A549 (cell line): ENCODE data around the gene NBPF1. TPM values are rescaled to one million over a fixed set of nuclear protein-coding genes. Genes with fewer than 3 reads are reported as not detected.
A peak's percentile ranks its signal among the peaks of the same experiment; 100 is the strongest.
"Not testable (repeated sequence)": the region's sequence is repeated elsewhere in the genome, so short reads cannot be mapped to it uniquely, and the experiment has no call there.

Experiments used
- ATAC-seq, 2 experiments: fragments of 200-7000 bp in 1 of 2; fragments of >200 bp in 1 of 2; cut with Nextera tagmentation in 1 of 2; cut with Tn5 transposase in 1 of 2; 3 replicates each; pipeline versions ENCODE4 v1.8.0 to v1.9.1; 2018 to 2020; ENCODE audit warnings: mild to moderate bottlenecking in 1 of 2, moderate library complexity in 1 of 2
- CTCF ChIA-PET: fragments of 300-600 bp; sonication (Branson Sonifier 250); formaldehyde crosslinking; extraction: SDS; loops from one replicate; lab custom pipeline; 2021; ENCODE audit warnings: antibody characterized with exemption, inconsistent platforms; lab: Yijun Ruan, JAX
- POLR2A ChIA-PET: fragments of 350-600 bp; formaldehyde crosslinking; extraction: SDS; loops from one replicate; lab custom pipeline; 2021; ENCODE audit warnings: antibody characterized with exemption, inconsistent platforms; lab: Yijun Ruan, JAX
- DNase-seq, 2 experiments: peaks; one replicate each; pipeline versions ENCODE4 v3.0.0 to v3.0.0-alpha.2; 2011 to 2016; ENCODE audit warnings: low read depth in 1 of 2, low spot score in 1 of 2
- FAIRE-seq: peaks from 2 replicates; lab custom pipeline; 2011; peaks lifted over from hg19 to GRCh38; lab: Jason Lieb, UNC
- H3K27ac ChIP-seq, 2 experiments: fragments of >200 bp; sonication (Bioruptor Twin); formaldehyde crosslinking; 3 replicates each; pipeline ENCODE4 v1.5.1; 2016 to 2017
- H3K4me1 ChIP-seq: fragments of >200 bp; sonication (Bioruptor Twin); formaldehyde crosslinking; 3 replicates; pipeline ENCODE4 v1.6.1; 2016
- H3K4me2 ChIP-seq: fragments of >200 bp; sonication (Bioruptor Twin); formaldehyde crosslinking; 3 replicates; pipeline ENCODE4 v1.6.1; 2016
- H3K4me3 ChIP-seq: fragments of >200 bp; sonication (Bioruptor Twin); formaldehyde crosslinking; 3 replicates; pipeline ENCODE4 v1.5.1; 2016
- H3K9me3 ChIP-seq: fragments of >200 bp; sonication (Bioruptor Twin); formaldehyde crosslinking; 3 replicates; pipeline ENCODE4 v1.6.1; 2016
- BCL3 ChIP-seq: fragments of >200 bp; sonication (Bioruptor Twin); formaldehyde crosslinking; IDR thresholded peaks from 3 replicates; pipeline ENCODE4 v1.6.1; 2016
- FOSB ChIP-seq: fragments of 250-450 bp; sonication (Bioruptor Pico); IDR thresholded peaks from 2 replicates; pipeline ENCODE4 v1.5.0; 2020; ENCODE audit warnings: mild to moderate bottlenecking, moderate library complexity
- HEYL ChIP-seq: fragments of 250-450 bp; sonication (Bioruptor Pico); IDR thresholded peaks from 2 replicates; pipeline ENCODE4 v1.8.0; 2021; ENCODE audit warnings: mild to moderate bottlenecking, moderate library complexity
- JUN ChIP-seq, 2 experiments: fragments of >200 bp; sonication (Bioruptor Twin); formaldehyde crosslinking; IDR thresholded peaks; 2 replicates in 1 of 2; 3 replicates in 1 of 2; pipeline ENCODE4 v1.6.1; 2016 to 2017
- KDM1A ChIP-seq: fragments of 200-600 bp; sonication (generic); IDR thresholded peaks from 2 replicates; pipeline ENCODE4 v1.6.1; 2016; ENCODE audit warnings: low read depth, mild to moderate bottlenecking
- KDM5A ChIP-seq: fragments of 200-600 bp; sonication (generic); IDR thresholded peaks from 2 replicates; pipeline ENCODE4 v1.6.1; 2016; ENCODE audit warnings: antibody characterized with exemption, mild to moderate bottlenecking
- MAFK ChIP-seq: fragments of 450-650 bp; IDR thresholded peaks from 2 replicates; pipeline ENCODE4 v1.6.1; 2014; ENCODE audit not compliant: partially characterized antibody
- POLR2AphosphoS2 ChIP-seq: conservative IDR thresholded peaks from 2 replicates; pipeline ENCODE4 v1.6.1; 2012; ENCODE audit warnings: low read length, improper control_type of control experiment, inconsistent platforms
- SMC3 ChIP-seq: fragments of >200 bp; sonication (Bioruptor Twin); formaldehyde crosslinking; IDR thresholded peaks from 3 replicates; pipeline ENCODE4 v1.6.1; 2018; ENCODE audit warnings: inconsistent platforms
- TFCP2L1 ChIP-seq: fragments of 250-450 bp; sonication (Bioruptor Pico); IDR thresholded peaks from 2 replicates; pipeline ENCODE4 v1.5.0; 2021; ENCODE audit warnings: mild to moderate bottlenecking
- TP53 ChIP-seq: fragments of 250-450 bp; sonication (Bioruptor Pico); IDR thresholded peaks from 2 replicates; pipeline ENCODE4 v1.5.0; 2021; ENCODE audit warnings: mild to moderate bottlenecking, moderate library complexity
- USF2 ChIP-seq: fragments of 450-650 bp; IDR thresholded peaks from 2 replicates; pipeline ENCODE4 v1.6.1; 2014; ENCODE audit warnings: antibody characterized with exemption
- ZFP36 ChIP-seq: fragments of 450-650 bp; IDR thresholded peaks from 2 replicates; pipeline ENCODE4 v1.6.1; 2014; ENCODE audit warnings: borderline replicate concordance; ENCODE audit not compliant: partially characterized antibody
- WGBS: methylation state at CpG from one replicate; pipeline ENCODE4 v1.1.6; 2017; ENCODE audit errors: missing lambda C conversion rate; 5-methylcytosine and 5-hydroxymethylcytosine counted together
- polyA plus RNA-seq, 4 experiments: library from polyadenylated mRNA; depleted of rRNA in 3 of 4; stranded (reverse); fragments of >200 nt; fragmentation: RNase III in 1 of 4; extraction: RNeasy Plus Mini Kit Qiagen cat#74134 plus additional on column Dnase treatment in 1 of 4; gene quantifications; 2 replicates in 3 of 4; 3 replicates in 1 of 4; pipeline ENCODE4 v1.2.3, GENCODE V29; 2011 to 2017

NBPF1 gene
- polyA plus RNA-seq, 2 of the 4 experiments (the other 2 are of a cell fraction) = 23.9 to 36.8 TPM

- H3K4me1 ChIP-seq, H3K9me3 ChIP-seq, H3K4me3 ChIP-seq, H3K27ac ChIP-seq, H3K4me2 ChIP-seq, DNase-seq, POLR2A ChIA-PET, FAIRE-seq: not testable (repeated sequence)
- peak; percentile 10 to 24; a peak in 5 of 6 replicates for ATAC-seq
- CTCF ChIA-PET = interaction anchor here (0.6 to 1.0 kb wide), 3 partner anchors 17 to 58 kb away, joined by 3 to 7 read pairs (median 4); no protein-coding TSS in a partner anchor
- WGBS = 85% methylated on average over 6 of the region's 6 CpGs
Observed at GRCh38 chr1:16637941-16638778, 24.8 kb upstream of the NBPF1 start.

- H3K27ac ChIP-seq, H3K4me1 ChIP-seq, H3K4me2 ChIP-seq, DNase-seq, POLR2A ChIA-PET, H3K9me3 ChIP-seq, H3K4me3 ChIP-seq, ATAC-seq, FAIRE-seq: not testable (repeated sequence)
- CTCF ChIA-PET = interaction anchor here (4.9 kb wide), 1 partner anchor 15 kb away, joined by 39 read pairs; no protein-coding TSS in a partner anchor
- 87% methylated on average over 10 of the region's 10 CpGs for WGBS
Observed at GRCh38 chr1:16636551-16637195, 23.3 kb upstream of the NBPF1 start.

GRCh38 chr1:16635959-16636358, 22.6 kb upstream of the NBPF1 start:
- CTCF ChIA-PET = interaction anchor here (0.7 to 4.9 kb wide), 4 partner anchors 11 to 72 kb away, joined by 3 to 39 read pairs (median 5); no protein-coding TSS in a partner anchor
- DNase-seq, H3K4me3 ChIP-seq, H3K4me1 ChIP-seq, H3K4me2 ChIP-seq, FAIRE-seq, H3K27ac ChIP-seq, POLR2A ChIA-PET, H3K9me3 ChIP-seq, ATAC-seq: not testable (repeated sequence)
- WGBS = 94% methylated on average over 5 of the region's 5 CpGs

- H3K9me3 ChIP-seq, H3K4me2 ChIP-seq, H3K4me3 ChIP-seq, FAIRE-seq, POLR2A ChIA-PET, H3K4me1 ChIP-seq, DNase-seq, H3K27ac ChIP-seq, ATAC-seq: not testable (repeated sequence)
- CTCF ChIA-PET = interaction anchor here (0.9 to 4.9 kb wide), 4 partner anchors 8 to 318 kb away, joined by 3 to 39 read pairs (median 4); no protein-coding TSS in a partner anchor
- WGBS = 94% methylated on average over 6 of the region's 6 CpGs
Observed at GRCh38 chr1:16633540-16634282, 20.3 kb upstream of the NBPF1 start.

- H3K9me3 ChIP-seq, DNase-seq, H3K4me1 ChIP-seq, H3K27ac ChIP-seq, H3K4me2 ChIP-seq, ATAC-seq, H3K4me3 ChIP-seq, FAIRE-seq, POLR2A ChIA-PET: not testable (repeated sequence)
- CTCF ChIA-PET = interaction anchor here (0.7 to 4.9 kb wide), 10 partner anchors 7 to 319 kb away, joined by 3 to 39 read pairs (median 4); no protein-coding TSS in a partner anchor
- 86% methylated on average over 14 of the region's 14 CpGs for WGBS
Observed at GRCh38 chr1:16632044-16632850, 18.9 kb upstream of the NBPF1 start.

- ATAC-seq (peak in 1 of 2 experiments; percentile 7; a peak in 1 of 6 replicates), FAIRE-seq (no peak), DNase-seq (no peak)
- CTCF ChIA-PET = interaction anchor here (0.9 to 4.9 kb wide), 5 partner anchors 10 to 29 kb away, joined by 3 to 39 read pairs (median 8); no protein-coding TSS in a partner anchor
- Histone ChIP-seq H3K4me3 (no peak overlapping the region), H3K4me2 (no peak overlapping the region), H3K27ac (no peak overlapping the region), H3K9me3 (no peaks in the 10 kb centered on the region), H3K4me1 (no peaks in the 10 kb centered on the region)
- 87% methylated on average over 20 of the region's 20 CpGs for WGBS
- POLR2A ChIA-PET = no interaction called here
- TF ChIP-seq TP53 (CRISPR knock-in tag) = no peak
- no peak for TF ChIP-seq USF2
- TF ChIP-seq ZFP36 = no peak
- no peak for TF ChIP-seq KDM5A
- TF ChIP-seq BCL3 = no peak
- TF ChIP-seq POLR2AphosphoS2 = no peak
- TF ChIP-seq MAFK = no peak
- no peak for TF ChIP-seq HEYL (CRISPR knock-in tag)
- TF ChIP-seq SMC3 = no peak
- no peak for TF ChIP-seq KDM1A
- no peak for TF ChIP-seq TFCP2L1
- TF ChIP-seq JUN (IDR thresholded peaks at IDR 0.05) = no peak
- no peak for TF ChIP-seq FOSB
Observed at GRCh38 chr1:16631248-16632043, 18.1 kb upstream of the NBPF1 start.
